Liver (tissue), 9 donors: ENCODE data around the gene TEX19. TPM values are rescaled to one million over a fixed set of nuclear protein-coding genes. Genes with fewer than 3 reads are reported as not detected.
"Not testable (repeated sequence)": the region's sequence is repeated elsewhere in the genome, so short reads cannot be mapped to it uniquely, and the experiment has no call there.

Experiments used
- DNase-seq: peaks from one replicate; pipeline ENCODE4 v3.0.0-alpha.2; 2017; ENCODE audit warnings: low spot score
- H3K27ac ChIP-seq, 2 donors: one replicate each; pipeline ENCODE4 v1.7.0; 2013; ENCODE audit warnings: inconsistent platforms in 2 of 2, low read length in 2 of 2, control low read depth in 1 of 2, low read depth in 1 of 2, mild to moderate bottlenecking in 1 of 2
- H3K27me3 ChIP-seq, 4 donors: one replicate each; pipeline versions ENCODE4 v1.6.1 to v1.7.0; 2013; ENCODE audit warnings: low read length in 3 of 4, inconsistent platforms in 1 of 4, mild to moderate bottlenecking in 1 of 4, moderate library complexity in 1 of 4; ENCODE audit not compliant: control insufficient read depth in 4 of 4, insufficient read depth in 4 of 4
- H3K36me3 ChIP-seq, 4 donors: one replicate each; pipeline versions ENCODE4 v1.6.1 to v1.7.0; 2013; ENCODE audit warnings: low read length in 3 of 4, mild to moderate bottlenecking in 3 of 4, low read depth in 1 of 4, moderate library complexity in 1 of 4; ENCODE audit not compliant: control insufficient read depth in 4 of 4, insufficient read depth in 3 of 4
- H3K4me1 ChIP-seq, 4 donors: one replicate each; pipeline versions ENCODE4 v1.6.1 to v1.7.0; 2013; ENCODE audit warnings: low read length in 3 of 4, mild to moderate bottlenecking in 3 of 4, moderate library complexity in 1 of 4; ENCODE audit not compliant: control insufficient read depth in 4 of 4, insufficient read depth in 4 of 4
- H3K4me3 ChIP-seq, 3 donors: one replicate each; pipeline versions ENCODE4 v1.6.1 to v1.7.0; 2013; ENCODE audit warnings: low read length in 3 of 3, control low read depth in 1 of 3, low read depth in 1 of 3, mild to moderate bottlenecking in 1 of 3
- H3K9ac ChIP-seq, 2 donors: one replicate each; pipeline ENCODE4 v1.7.0; 2013; ENCODE audit warnings: low read length in 2 of 2, mild to moderate bottlenecking in 2 of 2, moderate library complexity in 2 of 2, control low read depth in 1 of 2, low read depth in 1 of 2
- H3K9me3 ChIP-seq, 4 donors: one replicate each; pipeline versions ENCODE4 v1.6.1 to v1.7.0; 2013; ENCODE audit warnings: low read length in 3 of 4; ENCODE audit not compliant: control insufficient read depth in 4 of 4
- EGR1 ChIP-seq, 2 donors: IDR thresholded peaks; 2 replicates each; pipeline ENCODE4 v1.6.1; 2016 to 2018; ENCODE audit warnings: antibody characterized with exemption in 2 of 2, low read depth in 2 of 2
- FOXA2 ChIP-seq: IDR thresholded peaks from 2 replicates; pipeline ENCODE4 v1.6.1; 2016; ENCODE audit warnings: antibody characterized with exemption
- GABPA ChIP-seq, 2 donors: IDR thresholded peaks in 1 of 2; conservative IDR thresholded peaks in 1 of 2; 2 replicates each; pipeline ENCODE4 v1.6.1; 2016; ENCODE audit warnings: antibody characterized with exemption in 2 of 2, mild to moderate bottlenecking in 1 of 2, moderate library complexity in 1 of 2
- HNF4A ChIP-seq, 2 donors: conservative IDR thresholded peaks; 2 replicates each; pipeline ENCODE4 v1.6.1; 2016; ENCODE audit warnings: antibody characterized with exemption in 2 of 2, mild to moderate bottlenecking in 2 of 2
- JUND ChIP-seq, 2 donors: IDR thresholded peaks; 2 replicates each; pipeline ENCODE4 v1.6.1; 2016; ENCODE audit warnings: antibody characterized with exemption in 2 of 2
- RAD21 ChIP-seq, 2 donors: IDR thresholded peaks; 2 replicates each; pipeline ENCODE4 v1.6.1; 2016; ENCODE audit warnings: antibody characterized with exemption in 2 of 2, mild to moderate bottlenecking in 2 of 2
- RXRA ChIP-seq, 2 donors: IDR thresholded peaks; 2 replicates each; pipeline ENCODE4 v1.6.1; 2017 to 2018; ENCODE audit warnings: antibody characterized with exemption in 2 of 2, mild to moderate bottlenecking in 1 of 2
- TAF1 ChIP-seq: conservative IDR thresholded peaks from 2 replicates; pipeline ENCODE4 v1.6.1; 2016; ENCODE audit warnings: antibody characterized with exemption, mild to moderate bottlenecking
- WGBS: extraction: QIAGEN DNeasy Blood & Tissue Kit; methylation state at CpG from one replicate; pipeline ENCODE4 v1.1.7; 2013; 5-methylcytosine and 5-hydroxymethylcytosine counted together
- polyA plus RNA-seq, 2 donors: library from polyadenylated mRNA; stranded (reverse) in 1 of 2; unstranded in 1 of 2; fragments of 200-250 nt in 1 of 2; fragments of >200 nt in 1 of 2; fragmentation: Nextera tagmentation in 1 of 2; extraction: Ambion mirVana in 1 of 2; gene quantifications; one replicate each; pipeline versions ENCODE4 v1.2.1 to v1.2.3, GENCODE V29; 2013 to 2015
- total RNA-seq, 2 donors: library from RNA; depleted of rRNA; stranded (reverse); fragments of >200 nt; gene quantifications; one replicate each; pipeline ENCODE4 v1.2.3, GENCODE V29; 2014
- TF ChIP-seq, protein P1 (sequence below): IDR thresholded peaks from 2 replicates; pipeline ENCODE4 v1.6.1; 2016; ENCODE audit warnings: antibody characterized with exemption, mild to moderate bottlenecking
- TF ChIP-seq, protein P2 (sequence below): IDR thresholded peaks from 2 replicates; pipeline ENCODE4 v1.6.1; 2016; ENCODE audit warnings: antibody characterized with exemption
- donor health status: healthy.
- donor health status: healthy.
- donor health status: healthy.
- donor health status: healthy.
- donor health status: healthy.

TEX19 gene
- total and polyA plus RNA-seq, 4 donors = 0.14 TPM; not detected in 3

DNA sequence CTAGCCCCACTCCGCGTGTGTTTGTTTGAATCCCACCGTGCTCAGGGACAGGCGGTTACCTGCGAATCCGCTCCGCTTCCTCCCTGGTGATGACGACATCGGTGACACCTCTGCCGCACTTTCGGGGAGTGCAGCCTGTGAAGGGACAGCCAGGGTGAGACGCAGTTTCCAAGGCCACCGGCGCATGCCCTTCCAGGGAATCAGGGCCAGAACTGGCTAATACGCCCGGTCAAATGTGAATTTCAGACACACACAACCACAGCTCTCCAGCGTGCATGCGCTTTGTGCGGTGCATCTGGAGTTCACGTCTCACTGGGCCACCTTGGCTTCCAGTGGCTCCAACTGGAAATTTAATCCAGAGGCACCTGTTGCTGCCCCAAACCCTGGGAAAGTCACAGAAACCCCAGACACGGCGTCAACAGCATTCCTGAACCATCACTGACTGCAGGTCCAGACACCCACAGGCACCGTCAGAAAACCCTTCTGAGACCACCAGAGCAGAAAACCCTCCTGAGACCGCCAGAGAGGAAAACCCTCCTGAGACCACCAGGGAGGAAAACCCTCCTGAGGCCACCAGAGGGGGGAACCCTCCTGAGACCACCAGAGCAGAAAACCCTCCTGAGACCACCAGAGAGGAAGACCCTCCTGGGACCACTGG, 52.5 kb downstream of the TEX19 start:
- no peak overlapping the region for H3K9ac ChIP-seq
- H3K4me1 ChIP-seq = peaks cover 2 to 18% (median 12%) of the 10 kb centered on the region in 4 donors
- H3K9me3 ChIP-seq = no peaks in the 10 kb centered on the region
- no peak for TF ChIP-seq JUND (IDR thresholded peaks at IDR 0.05)
- no peak for TF ChIP-seq TAF1
- H3K36me3 ChIP-seq = peaks cover 0 to 2% (median 0%) of the 10 kb centered on the region in 4 donors
- 96% methylated on average over 24 of the region's 24 CpGs for WGBS
- H3K27me3 ChIP-seq = no peaks in the 10 kb centered on the region
- no peak for DNase-seq
- no peak overlapping the region for H3K27ac ChIP-seq
- no peak overlapping the region for H3K4me3 ChIP-seq

DNA sequence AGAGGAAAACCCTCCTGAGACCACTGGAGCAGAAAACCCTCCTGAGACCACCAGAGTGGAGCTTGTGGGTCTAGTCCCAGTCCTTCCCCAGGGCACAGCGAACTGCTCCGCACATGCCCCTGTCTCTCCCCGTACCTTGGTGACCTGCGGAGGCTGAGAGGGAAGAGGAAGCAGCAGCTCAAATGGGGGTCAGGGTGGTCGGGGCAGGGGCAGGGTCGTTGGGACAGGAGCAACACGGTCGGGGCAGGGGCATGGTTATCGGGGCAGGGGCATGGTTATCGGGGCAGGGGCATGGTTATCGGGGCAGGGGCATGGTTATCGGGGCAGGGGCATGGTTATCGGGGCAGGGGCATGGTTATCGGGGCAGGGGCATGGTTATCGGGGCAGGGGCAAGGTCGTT, 53.0 kb downstream of the TEX19 start:
- WGBS = 79% methylated on average over 16 of the region's 16 CpGs
- not testable (repeated sequence) for H3K4me3 ChIP-seq, H3K27ac ChIP-seq, H3K9ac ChIP-seq, DNase-seq, H3K9me3 ChIP-seq, H3K27me3 ChIP-seq, H3K36me3 ChIP-seq
- peaks cover 2 to 18% (median 12%) of the 10 kb centered on the region in 4 donors for H3K4me1 ChIP-seq

DNA sequence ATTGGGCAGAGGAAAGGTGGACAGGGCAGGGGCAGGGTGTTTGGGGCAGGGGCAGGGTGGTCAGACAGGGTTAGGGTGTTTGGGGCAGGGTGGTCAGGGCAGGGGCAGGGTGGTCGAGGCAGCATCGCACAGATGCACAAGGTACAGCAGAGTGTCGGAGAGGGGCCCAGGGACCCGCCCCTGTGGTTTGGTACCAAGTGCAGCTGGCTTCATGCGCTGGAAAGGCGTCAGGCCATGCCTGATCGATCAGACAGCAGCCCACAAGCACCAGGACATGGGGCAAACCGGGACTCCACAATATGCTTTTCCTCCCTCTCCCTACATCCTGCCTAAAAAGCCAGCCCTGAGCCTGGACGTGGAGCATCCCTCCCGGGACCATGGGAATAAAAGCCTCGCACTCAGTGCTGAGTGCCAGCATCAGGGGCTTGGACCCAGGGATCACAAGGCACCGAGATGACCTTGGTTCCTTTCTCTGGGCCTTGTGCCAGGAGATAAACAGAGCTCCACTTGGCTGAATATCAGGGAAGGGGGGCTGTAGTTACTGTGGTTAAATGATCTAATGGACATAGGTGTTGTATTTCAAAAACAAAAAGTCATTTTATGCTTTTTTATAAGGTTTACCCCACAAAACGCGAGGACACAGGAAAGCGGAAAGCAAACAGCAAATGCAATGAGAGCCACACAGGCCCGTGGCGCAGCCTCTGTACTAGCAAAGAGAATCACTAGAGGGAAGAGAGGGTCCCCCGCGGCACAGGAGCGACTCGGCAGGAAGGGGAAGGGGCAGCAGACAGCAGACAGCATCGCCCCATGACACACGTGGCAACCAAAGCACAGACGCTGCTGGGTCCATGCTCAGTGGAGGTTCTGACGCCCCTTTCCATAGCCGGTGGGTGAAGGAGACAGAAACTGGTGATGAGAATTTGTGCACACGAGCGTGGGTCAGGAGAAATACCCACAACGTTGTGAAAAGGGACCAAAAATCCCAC, 53.8 kb downstream of the TEX19 start:
- Histone ChIP-seq H3K36me3 (peaks cover 0 to 2% (median 0%) of the 10 kb centered on the region in 4 donors), H3K27me3 (no peaks in the 10 kb centered on the region), H3K9ac (no peak overlapping the region), H3K27ac (no peak overlapping the region), H3K9me3 (no peaks in the 10 kb centered on the region), H3K4me3 (no peak overlapping the region), H3K4me1 (peaks cover 2 to 21% (median 16%) of the 10 kb centered on the region in 4 donors)
- WGBS = 63% methylated on average over 29 of the region's 29 CpGs
- no peak for DNase-seq
- peak in 1 of 2 donors; percentile 25 for TF ChIP-seq RAD21 (IDR thresholded peaks at IDR 0.05)
- TF ChIP-seq EGR1 (IDR thresholded peaks at IDR 0.05; ENCODE audit: low read depth in 2 of 2) = no peak
- TF ChIP-seq HNF4A (conservative IDR thresholded peaks at IDR 0.05) = peak; percentile 51 to 62
- TF ChIP-seq, protein P1, sequence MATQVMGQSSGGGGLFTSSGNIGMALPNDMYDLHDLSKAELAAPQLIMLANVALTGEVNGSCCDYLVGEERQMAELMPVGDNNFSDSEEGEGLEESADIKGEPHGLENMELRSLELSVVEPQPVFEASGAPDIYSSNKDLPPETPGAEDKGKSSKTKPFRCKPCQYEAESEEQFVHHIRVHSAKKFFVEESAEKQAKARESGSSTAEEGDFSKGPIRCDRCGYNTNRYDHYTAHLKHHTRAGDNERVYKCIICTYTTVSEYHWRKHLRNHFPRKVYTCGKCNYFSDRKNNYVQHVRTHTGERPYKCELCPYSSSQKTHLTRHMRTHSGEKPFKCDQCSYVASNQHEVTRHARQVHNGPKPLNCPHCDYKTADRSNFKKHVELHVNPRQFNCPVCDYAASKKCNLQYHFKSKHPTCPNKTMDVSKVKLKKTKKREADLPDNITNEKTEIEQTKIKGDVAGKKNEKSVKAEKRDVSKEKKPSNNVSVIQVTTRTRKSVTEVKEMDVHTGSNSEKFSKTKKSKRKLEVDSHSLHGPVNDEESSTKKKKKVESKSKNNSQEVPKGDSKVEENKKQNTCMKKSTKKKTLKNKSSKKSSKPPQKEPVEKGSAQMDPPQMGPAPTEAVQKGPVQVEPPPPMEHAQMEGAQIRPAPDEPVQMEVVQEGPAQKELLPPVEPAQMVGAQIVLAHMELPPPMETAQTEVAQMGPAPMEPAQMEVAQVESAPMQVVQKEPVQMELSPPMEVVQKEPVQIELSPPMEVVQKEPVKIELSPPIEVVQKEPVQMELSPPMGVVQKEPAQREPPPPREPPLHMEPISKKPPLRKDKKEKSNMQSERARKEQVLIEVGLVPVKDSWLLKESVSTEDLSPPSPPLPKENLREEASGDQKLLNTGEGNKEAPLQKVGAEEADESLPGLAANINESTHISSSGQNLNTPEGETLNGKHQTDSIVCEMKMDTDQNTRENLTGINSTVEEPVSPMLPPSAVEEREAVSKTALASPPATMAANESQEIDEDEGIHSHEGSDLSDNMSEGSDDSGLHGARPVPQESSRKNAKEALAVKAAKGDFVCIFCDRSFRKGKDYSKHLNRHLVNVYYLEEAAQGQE = peak; percentile 56
- TF ChIP-seq, protein P2, sequence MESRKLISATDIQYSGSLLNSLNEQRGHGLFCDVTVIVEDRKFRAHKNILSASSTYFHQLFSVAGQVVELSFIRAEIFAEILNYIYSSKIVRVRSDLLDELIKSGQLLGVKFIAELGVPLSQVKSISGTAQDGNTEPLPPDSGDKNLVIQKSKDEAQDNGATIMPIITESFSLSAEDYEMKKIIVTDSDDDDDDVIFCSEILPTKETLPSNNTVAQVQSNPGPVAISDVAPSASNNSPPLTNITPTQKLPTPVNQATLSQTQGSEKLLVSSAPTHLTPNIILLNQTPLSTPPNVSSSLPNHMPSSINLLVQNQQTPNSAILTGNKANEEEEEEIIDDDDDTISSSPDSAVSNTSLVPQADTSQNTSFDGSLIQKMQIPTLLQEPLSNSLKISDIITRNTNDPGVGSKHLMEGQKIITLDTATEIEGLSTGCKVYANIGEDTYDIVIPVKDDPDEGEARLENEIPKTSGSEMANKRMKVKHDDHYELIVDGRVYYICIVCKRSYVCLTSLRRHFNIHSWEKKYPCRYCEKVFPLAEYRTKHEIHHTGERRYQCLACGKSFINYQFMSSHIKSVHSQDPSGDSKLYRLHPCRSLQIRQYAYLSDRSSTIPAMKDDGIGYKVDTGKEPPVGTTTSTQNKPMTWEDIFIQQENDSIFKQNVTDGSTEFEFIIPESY = no peak
- peak; percentile 31 to 43 for TF ChIP-seq RXRA (IDR thresholded peaks at IDR 0.05)
- no peak for TF ChIP-seq FOXA2
- no peak for TF ChIP-seq GABPA (IDR thresholded peaks at IDR 0.05 in 1 of 2, conservative IDR thresholded peaks at IDR 0.05 in 1 of 2)

Other genes with a start within 250 kb of the TEX19 start
- 10 to 100 TPM in 1 of 2 donors, 1 to 10 TPM in 1; 5.4 to 13.6 TPM for gene CCDC57, start 146.4 kb upstream of the TEX19 start, total RNA-seq
- gene CCDC57, start 146.4 kb upstream of the TEX19 start, polyA plus RNA-seq = 10 to 100 TPM in 1 of 2 donors, 1 to 10 TPM in 1; 9.8 to 19.1 TPM
- 10 to 100 TPM in 1 of 2 donors, 1 to 10 TPM in 1; 9.2 to 10.5 TPM for gene SLC16A3, start 130.2 kb upstream of the TEX19 start, total RNA-seq
- gene SLC16A3, start 130.2 kb upstream of the TEX19 start, polyA plus RNA-seq = 1 to 10 TPM; 1.1 to 8.4 TPM
- 10 to 100 TPM; 22.0 to 49.0 TPM for gene CSNK1D, start 85.5 kb upstream of the TEX19 start, total RNA-seq
- gene CSNK1D, start 85.5 kb upstream of the TEX19 start, polyA plus RNA-seq = 10 to 100 TPM; 29.0 to 39.3 TPM
- gene CD7, start 41.6 kb upstream of the TEX19 start, total RNA-seq = 1 to 10 TPM; 1.4 to 1.5 TPM
- 1 to 10 TPM; 1.0 to 1.4 TPM for gene CD7, start 41.6 kb upstream of the TEX19 start, polyA plus RNA-seq
- 10 to 100 TPM in 1 of 2 donors, 1 to 10 TPM in 1; 3.6 to 14.2 TPM for gene SECTM1, start 25.5 kb upstream of the TEX19 start, total RNA-seq
- 1 to 10 TPM; 1.3 to 5.7 TPM for gene SECTM1, start 25.5 kb upstream of the TEX19 start, polyA plus RNA-seq
- gene UTS2R, start 12.5 kb downstream of the TEX19 start, total RNA-seq = not detected
- gene UTS2R, start 12.5 kb downstream of the TEX19 start, polyA plus RNA-seq = not detected
- 10 to 100 TPM in 1 of 2 donors, 1 to 10 TPM in 1; 9.7 to 19.9 TPM for gene HEXD, start 59.1 kb downstream of the TEX19 start, total RNA-seq
- 10 to 100 TPM in 1 of 2 donors, 1 to 10 TPM in 1; 5.6 to 14.7 TPM for gene HEXD, start 59.1 kb downstream of the TEX19 start, polyA plus RNA-seq
- 10 to 100 TPM; 16.1 to 23.2 TPM for gene OGFOD3, start 59.3 kb downstream of the TEX19 start, total RNA-seq
- gene OGFOD3, start 59.3 kb downstream of the TEX19 start, polyA plus RNA-seq = 10 to 100 TPM; 15.0 to 20.9 TPM
- gene CYBC1, start 91.5 kb downstream of the TEX19 start, total RNA-seq = 10 to 100 TPM; 25.9 to 44.0 TPM
- 10 to 100 TPM; 23.2 to 45.6 TPM for gene CYBC1, start 91.5 kb downstream of the TEX19 start, polyA plus RNA-seq
- gene NARF, start 99.5 kb downstream of the TEX19 start, total RNA-seq = 10 to 100 TPM; 24.8 to 87.5 TPM
- gene NARF, start 99.5 kb downstream of the TEX19 start, polyA plus RNA-seq = 10 to 100 TPM; 19.8 to 27.6 TPM
- gene FOXK2, start 160.5 kb downstream of the TEX19 start, total RNA-seq = 10 to 100 TPM; 13.4 to 16.2 TPM
- 1 to 10 TPM; 3.1 to 8.3 TPM for gene FOXK2, start 160.5 kb downstream of the TEX19 start, polyA plus RNA-seq